Measurements from ENCODE around the gene KRTAP19-6. TPM values are rescaled to one million over a fixed set of nuclear protein-coding genes. Genes with fewer than 3 reads are reported as not detected.

The KRTAP19-6 gene
- total and polyA plus RNA-seq, 9 of the 15 experiments (the other 6 are each of a cell fraction or from before 2014, with no cell fraction given) = not detected

DNA sequence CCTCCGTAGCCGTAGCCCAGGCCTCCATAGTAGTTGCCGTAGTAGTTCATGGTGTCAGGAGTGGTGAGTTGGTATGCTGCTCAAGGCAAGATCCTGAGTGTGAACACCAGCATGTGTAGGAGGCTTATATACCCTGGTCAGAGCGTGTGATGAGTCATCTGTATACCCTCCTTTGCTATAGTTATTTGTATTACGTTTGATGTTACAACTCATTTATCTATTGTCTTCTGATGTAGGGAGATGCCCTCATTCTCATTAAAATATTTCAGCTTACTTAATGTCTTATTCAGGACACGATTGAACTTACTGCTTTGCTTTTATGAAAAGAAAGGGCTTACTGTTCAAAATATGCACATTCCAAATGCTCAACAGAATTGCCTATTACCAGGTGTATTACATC is 39.6 kb downstream of the KRTAP19-6 start, which contains the start of gene KRTAP19-5:
KRTAP19-5 (minus strand) TSS at position 101 of the 400 bp plus-strand sequence; CDS start at position 50, 51 bp downstream.
- H3K4me3 ChIP-seq = no peak within 1 kb of the TSS
- no peak for ATAC-seq
- in situ Hi-C loops (cut with MboI) = no loop called here

More for the DNA sequence above, 39.6 kb downstream of the KRTAP19-6 start, which contains the start of gene KRTAP19-5:
- H3K4me2 ChIP-seq (ENCODE audit: insufficient read depth, low read length) = no peak within 1 kb of the TSS
- DNase-seq (ENCODE audit: extremely low read depth in 1 of 4, low spot score in 3 of 4) (no peak), FAIRE-seq (no peak)
- no peak within 1 kb of the TSS for H2AFZ ChIP-seq (ENCODE audit: low read depth, low read length)
- POLR2A ChIA-PET = no interaction called here
- TF ChIP-seq, protein P1, sequence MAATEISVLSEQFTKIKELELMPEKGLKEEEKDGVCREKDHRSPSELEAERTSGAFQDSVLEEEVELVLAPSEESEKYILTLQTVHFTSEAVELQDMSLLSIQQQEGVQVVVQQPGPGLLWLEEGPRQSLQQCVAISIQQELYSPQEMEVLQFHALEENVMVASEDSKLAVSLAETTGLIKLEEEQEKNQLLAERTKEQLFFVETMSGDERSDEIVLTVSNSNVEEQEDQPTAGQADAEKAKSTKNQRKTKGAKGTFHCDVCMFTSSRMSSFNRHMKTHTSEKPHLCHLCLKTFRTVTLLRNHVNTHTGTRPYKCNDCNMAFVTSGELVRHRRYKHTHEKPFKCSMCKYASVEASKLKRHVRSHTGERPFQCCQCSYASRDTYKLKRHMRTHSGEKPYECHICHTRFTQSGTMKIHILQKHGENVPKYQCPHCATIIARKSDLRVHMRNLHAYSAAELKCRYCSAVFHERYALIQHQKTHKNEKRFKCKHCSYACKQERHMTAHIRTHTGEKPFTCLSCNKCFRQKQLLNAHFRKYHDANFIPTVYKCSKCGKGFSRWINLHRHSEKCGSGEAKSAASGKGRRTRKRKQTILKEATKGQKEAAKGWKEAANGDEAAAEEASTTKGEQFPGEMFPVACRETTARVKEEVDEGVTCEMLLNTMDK (IDR thresholded peaks at IDR 0.05; ENCODE audit: borderline replicate concordance, insufficient read depth, low read depth, low read length, poor library complexity, severe bottlenecking) = no peak
- TF ChIP-seq, protein P2, sequence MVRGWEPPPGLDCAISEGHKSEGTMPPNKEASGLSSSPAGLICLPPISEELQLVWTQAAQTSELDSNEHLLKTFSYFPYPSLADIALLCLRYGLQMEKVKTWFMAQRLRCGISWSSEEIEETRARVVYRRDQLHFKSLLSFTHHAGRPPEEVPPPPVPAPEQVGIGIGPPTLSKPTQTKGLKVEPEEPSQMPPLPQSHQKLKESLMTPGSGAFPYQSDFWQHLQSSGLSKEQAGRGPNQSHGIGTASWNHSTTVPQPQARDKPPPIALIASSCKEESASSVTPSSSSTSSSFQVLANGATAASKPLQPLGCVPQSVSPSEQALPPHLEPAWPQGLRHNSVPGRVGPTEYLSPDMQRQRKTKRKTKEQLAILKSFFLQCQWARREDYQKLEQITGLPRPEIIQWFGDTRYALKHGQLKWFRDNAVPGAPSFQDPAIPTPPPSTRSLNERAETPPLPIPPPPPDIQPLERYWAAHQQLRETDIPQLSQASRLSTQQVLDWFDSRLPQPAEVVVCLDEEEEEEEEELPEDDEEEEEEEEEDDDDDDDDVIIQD (CRISPR knock-in tag; IDR thresholded peaks at IDR 0.05) = no peak
- TF ChIP-seq, protein P3, sequence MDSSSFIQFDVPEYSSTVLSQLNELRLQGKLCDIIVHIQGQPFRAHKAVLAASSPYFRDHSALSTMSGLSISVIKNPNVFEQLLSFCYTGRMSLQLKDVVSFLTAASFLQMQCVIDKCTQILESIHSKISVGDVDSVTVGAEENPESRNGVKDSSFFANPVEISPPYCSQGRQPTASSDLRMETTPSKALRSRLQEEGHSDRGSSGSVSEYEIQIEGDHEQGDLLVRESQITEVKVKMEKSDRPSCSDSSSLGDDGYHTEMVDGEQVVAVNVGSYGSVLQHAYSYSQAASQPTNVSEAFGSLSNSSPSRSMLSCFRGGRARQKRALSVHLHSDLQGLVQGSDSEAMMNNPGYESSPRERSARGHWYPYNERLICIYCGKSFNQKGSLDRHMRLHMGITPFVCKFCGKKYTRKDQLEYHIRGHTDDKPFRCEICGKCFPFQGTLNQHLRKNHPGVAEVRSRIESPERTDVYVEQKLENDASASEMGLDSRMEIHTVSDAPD (CRISPR knock-in tag; IDR thresholded peaks at IDR 0.05) = no peak
- TF ChIP-seq, protein P4, sequence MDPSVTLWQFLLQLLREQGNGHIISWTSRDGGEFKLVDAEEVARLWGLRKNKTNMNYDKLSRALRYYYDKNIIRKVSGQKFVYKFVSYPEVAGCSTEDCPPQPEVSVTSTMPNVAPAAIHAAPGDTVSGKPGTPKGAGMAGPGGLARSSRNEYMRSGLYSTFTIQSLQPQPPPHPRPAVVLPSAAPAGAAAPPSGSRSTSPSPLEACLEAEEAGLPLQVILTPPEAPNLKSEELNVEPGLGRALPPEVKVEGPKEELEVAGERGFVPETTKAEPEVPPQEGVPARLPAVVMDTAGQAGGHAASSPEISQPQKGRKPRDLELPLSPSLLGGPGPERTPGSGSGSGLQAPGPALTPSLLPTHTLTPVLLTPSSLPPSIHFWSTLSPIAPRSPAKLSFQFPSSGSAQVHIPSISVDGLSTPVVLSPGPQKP (CRISPR knock-in tag; IDR thresholded peaks at IDR 0.05) = no peak
- no peak for TF ChIP-seq L3MBTL2 (IDR thresholded peaks at IDR 0.05)
- no peak for TF ChIP-seq ZC3H8 (IDR thresholded peaks at IDR 0.05)
- TF ChIP-seq, protein P5, sequence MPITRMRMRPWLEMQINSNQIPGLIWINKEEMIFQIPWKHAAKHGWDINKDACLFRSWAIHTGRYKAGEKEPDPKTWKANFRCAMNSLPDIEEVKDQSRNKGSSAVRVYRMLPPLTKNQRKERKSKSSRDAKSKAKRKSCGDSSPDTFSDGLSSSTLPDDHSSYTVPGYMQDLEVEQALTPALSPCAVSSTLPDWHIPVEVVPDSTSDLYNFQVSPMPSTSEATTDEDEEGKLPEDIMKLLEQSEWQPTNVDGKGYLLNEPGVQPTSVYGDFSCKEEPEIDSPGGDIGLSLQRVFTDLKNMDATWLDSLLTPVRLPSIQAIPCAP (CRISPR knock-in tag; IDR thresholded peaks at IDR 0.05; ENCODE audit: borderline replicate concordance) = no peak
- TF ChIP-seq ZNF644 (tag; IDR thresholded peaks at IDR 0.05; ENCODE audit: low read depth) = no peak
- no peak for TF ChIP-seq STAT5B (CRISPR knock-in tag; IDR thresholded peaks at IDR 0.05)
- TF ChIP-seq BHLHE40 (IDR thresholded peaks at IDR 0.05; ENCODE audit: low read length) = no peak
- no peak for TF ChIP-seq FIP1L1 (IDR thresholded peaks at IDR 0.05; ENCODE audit: low read depth, low read length, poor library complexity, severe bottlenecking)
- TF ChIP-seq PYGO2 (tag; IDR thresholded peaks at IDR 0.05) = no peak
- TF ChIP-seq CCAR2 (IDR thresholded peaks at IDR 0.05; ENCODE audit: low read depth, low read length) = no peak
- no peak for TF ChIP-seq EZH2 (IDR thresholded peaks at IDR 0.05; ENCODE audit: borderline replicate concordance, low read depth, low read length)
- TF ChIP-seq OTX1 (CRISPR knock-in tag; IDR thresholded peaks at IDR 0.05) = no peak
- 0% methylated on average over 6 of the region's 6 CpGs for WGBS (ENCODE audit: insufficient coverage, low coverage, missing lambda C conversion rate)
- H3K9me1 ChIP-seq (ENCODE audit: control insufficient read depth, insufficient read depth, low read length) = no peaks in the 10 kb centered on the region
- H3K27me3 ChIP-seq (ENCODE audit: control insufficient read depth in 2 of 2, insufficient read depth in 2 of 2, low read length in 2 of 2) = no peaks in the 10 kb centered on the region
- H3K9ac ChIP-seq (ENCODE audit: insufficient read depth in 1 of 2, low read depth in 2 of 2, low read length in 2 of 2) = no peak within 1 kb of the TSS
- no peak within 1 kb of the TSS for H3K27ac ChIP-seq (ENCODE audit: extremely low read depth, low read depth, low read length)
- BruUV-seq (replicated peaks) = no TSS peak
- no peaks in the 10 kb centered on the region for H3K4me1 ChIP-seq (replicated peaks in 1 of 2; ENCODE audit: control insufficient read depth in 2 of 2, insufficient read depth in 2 of 2, low read length in 2 of 2)
- no peaks in the 10 kb centered on the region for H4K20me1 ChIP-seq (replicated peaks; ENCODE audit: control insufficient read depth, insufficient read depth, low read length)
- no peaks in the 10 kb centered on the region for H3K36me3 ChIP-seq (ENCODE audit: control insufficient read depth, insufficient read depth, low read length)
- H3K9me3 ChIP-seq (replicated peaks; ENCODE audit: control insufficient read depth, insufficient read depth, low read depth, low read length) = no peaks in the 10 kb centered on the region
- CTCF ChIA-PET (ENCODE audit: low intra/inter-chr PET ratio) = no interaction called here
- intact Hi-C loops (cut with micrococcal nuclease) = loop anchor here (10.0 kb wide), 1 partner anchor 243 kb away; the partner anchor contains the start of gene KRTAP21-2
- H3K79me2 ChIP-seq (ENCODE audit: control insufficient read depth, insufficient read depth, low read length) = no peaks in the 10 kb centered on the region

Measured in K562 (cell line).